GM18508 (cell line): ENCODE results near the gene RASAL1.
"Not testable (repeated sequence)": the region's sequence is repeated elsewhere in the genome, so short reads cannot be mapped to it uniquely, and the experiment has no call there.

Experiments used
- ATAC-seq: cut with Tn5 transposase; IDR thresholded peaks from one replicate; pipeline ENCODE4 v1.9.1; 2021; ENCODE audit warnings: moderate number of reproducible peaks; ENCODE audit not compliant: insufficient read depth, unreplicated experiment

RASAL1 gene

DNA sequence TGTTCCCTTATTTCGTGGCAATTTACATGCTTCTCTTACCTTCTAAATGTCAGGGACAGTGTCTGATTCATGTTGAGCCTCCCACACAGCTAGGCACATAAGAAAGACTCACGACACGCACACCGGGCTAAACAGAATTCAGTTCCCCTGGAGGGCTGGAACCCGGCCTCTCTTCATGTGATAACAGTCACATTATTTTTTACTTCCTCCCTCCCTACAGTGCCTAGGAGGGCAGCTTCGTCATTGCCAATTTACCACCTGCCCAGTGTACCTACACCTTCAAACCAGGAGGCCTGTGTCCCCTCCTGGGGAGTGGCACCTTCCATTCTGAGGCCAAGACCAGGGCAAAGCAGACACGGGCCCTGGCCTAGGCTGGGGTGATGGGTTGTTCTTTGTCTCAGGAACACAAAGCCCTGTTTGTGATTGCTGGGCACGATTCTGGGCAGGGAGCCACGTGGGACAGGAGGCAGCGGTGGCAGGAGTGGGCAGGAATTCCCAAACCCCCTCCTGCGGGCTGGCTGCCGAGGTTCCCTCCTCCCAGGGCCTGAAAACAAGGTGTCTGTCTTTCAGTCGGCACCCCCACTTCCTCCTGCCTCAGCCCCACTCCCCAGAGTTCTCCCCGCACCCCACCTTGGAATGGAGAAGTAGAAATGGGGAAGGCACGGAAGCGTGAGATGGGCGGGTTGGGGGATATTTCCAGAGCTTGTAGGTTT is 6.8 kb upstream of the RASAL1 start:
- ATAC-seq: no peak

DNA sequence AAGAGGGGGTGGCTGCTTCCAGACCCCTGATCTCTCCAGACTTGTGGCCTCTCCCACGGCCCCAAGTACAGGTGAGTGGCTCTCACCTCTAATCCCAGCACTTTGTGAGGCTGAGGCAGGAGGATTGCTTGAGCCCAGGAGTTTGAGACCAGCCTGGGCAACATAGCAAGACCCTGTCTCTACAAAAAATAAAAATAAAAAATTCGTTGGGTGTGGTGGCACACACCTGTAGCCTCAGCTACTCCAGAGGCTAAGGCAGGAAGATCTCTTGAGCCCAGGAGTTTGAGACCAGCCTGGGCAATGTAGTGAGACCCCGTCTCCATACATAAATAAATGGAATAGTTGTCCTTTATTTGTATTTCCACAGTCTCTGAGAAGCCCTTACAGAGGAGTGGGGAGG is 6.2 kb upstream of the RASAL1 start:
- not testable (repeated sequence) for ATAC-seq

DNA sequence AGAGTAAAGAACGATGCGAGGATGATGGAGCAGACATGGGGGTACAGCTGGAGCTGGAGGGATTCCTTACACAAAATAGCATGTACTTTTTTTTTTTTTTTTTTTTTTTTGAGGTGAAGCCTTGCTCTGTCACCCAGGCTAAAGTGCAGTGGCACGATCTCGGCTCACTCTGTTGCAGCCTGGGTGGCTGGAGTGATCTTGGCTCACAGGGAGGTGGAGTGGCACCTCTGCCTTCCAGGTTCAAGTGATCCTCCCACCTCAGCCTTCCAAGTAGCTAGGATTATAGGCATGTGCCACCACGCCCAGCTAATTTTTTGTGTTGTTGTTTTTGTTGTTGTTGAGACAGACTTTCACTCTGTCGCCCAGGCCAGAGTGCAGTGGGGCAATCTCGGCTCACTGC is 5.1 kb upstream of the RASAL1 start:
- no peak for ATAC-seq

DNA sequence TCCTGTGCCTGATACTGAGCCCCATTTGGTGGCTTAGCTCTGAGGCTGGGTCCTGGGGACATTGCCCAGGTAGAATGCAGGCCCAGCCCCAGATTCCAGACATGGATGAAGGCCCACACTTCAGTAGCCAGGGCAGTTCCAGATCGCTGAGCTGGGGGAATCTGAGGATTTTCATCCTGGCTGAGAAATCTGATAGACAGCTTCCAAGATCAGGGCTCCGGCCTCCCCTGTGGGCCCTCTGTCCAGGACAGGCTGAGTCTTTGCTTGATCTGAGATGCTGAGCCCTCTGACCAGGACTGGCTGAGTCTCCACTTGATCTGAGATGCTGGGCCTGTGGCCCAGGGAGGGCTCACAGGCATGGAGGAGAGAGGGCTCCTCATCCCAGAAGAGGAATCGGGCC is 3.3 kb upstream of the RASAL1 start:
- no peak for ATAC-seq

DNA sequence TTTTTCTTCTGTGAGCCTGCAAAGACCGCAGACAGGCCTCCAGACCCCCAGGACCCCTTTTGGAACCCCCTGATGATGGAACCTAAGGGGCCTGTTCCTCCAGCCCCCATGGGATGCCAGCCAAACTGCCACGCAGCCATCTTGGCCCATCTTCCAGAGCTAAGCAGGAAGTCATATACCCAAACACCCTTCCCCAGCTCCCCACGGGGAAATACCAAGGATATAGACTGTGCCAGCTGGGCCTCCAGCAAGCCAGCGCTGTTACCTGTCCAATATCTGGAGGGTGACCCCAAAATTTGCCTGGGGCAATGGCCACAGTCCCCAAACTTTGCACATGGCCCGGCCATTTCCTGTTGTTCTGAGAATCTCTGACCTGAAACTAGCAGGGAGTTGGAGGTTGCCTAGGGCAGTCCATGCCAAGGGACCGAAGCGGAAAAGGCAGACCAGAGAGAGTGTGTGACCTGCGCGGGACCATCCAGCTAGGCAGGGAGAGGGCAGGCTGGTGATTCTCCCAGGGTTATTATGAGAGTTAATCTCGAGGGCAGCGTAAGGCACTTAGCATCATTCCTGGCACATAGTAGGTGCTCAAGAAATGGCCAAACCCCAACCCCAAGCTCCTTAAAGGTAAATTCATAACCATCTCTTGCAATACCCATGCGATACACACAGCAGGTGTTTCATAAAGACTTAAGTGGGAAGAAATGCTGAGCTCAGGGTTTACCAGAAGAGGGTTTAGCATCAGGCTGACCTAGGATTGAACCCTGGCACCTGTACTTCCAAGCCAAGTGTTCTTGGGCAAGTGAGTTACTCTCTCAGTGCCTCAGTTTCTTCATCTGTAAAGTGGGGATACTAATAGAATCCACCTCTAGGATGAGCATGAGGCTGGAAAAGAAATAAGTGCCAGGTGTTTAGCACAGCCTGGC is 2.6 kb upstream of the RASAL1 start:
- no peak for ATAC-seq

DNA sequence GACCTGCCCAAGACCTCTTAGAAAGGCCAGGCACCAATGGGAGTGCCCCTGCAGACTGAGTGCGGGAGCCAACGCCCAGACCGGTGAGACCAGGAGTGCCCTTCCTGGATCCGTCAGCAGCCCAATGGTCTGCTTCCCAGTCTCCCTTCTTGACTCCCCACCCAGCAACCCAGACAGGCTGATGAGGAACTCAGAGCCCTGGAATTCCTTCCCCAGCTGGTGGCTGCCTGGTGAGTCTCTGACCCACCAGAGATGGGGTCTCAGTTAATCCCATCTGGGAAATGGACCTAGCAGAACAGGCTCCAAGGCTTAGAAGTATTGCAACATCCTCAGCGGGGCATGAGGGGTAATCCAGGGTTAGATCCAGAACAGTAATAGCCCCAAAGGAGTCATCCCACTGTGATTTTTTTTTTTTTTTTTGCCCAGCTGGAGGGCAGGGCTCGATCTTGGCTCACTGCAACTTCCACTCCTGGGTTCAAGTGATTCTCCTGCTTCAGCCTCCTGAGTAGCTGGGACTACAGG is 1.5 kb upstream of the RASAL1 start:
- ATAC-seq: no peak

DNA sequence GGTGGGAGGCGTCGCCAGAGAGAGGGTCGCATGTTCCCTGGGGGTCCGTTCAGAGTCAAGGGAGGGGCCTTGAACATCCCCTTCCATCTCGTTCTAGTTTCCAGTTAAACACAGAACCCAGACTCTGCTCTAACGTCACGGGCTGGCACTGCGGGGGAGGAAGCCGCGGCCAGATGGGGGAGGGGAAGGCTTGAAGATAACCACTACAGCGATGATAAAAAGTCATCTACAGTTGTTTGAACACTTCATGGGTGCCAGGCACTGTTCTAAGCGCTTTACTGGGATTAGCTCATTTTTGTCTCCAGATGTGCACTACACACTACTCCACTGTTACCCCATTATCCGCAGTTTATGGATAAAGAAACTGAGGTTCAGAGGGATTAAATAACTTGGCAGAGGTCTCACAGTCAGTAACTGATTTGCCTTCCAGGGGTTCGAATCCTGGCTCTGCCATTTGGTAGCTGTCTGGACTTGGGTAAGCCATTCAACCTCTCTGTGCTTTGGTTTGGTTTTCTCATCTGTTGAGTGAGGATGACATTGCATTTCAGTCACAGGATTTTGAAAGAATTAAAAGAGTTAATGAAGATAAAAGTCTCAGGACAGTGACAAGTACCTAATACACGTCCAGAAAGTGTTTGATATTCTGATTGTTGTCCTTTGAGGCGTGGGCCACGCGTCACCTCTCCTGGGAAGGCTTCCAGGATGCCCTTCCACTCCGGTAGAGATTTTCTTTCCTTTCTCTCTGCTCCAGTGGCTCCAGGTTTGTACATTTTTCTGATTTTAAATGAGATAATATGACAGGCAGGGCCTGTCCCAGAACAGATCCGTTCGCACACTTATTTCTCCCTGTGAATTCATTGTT is 798 bp upstream of the RASAL1 start:
- ATAC-seq: no peak

DNA sequence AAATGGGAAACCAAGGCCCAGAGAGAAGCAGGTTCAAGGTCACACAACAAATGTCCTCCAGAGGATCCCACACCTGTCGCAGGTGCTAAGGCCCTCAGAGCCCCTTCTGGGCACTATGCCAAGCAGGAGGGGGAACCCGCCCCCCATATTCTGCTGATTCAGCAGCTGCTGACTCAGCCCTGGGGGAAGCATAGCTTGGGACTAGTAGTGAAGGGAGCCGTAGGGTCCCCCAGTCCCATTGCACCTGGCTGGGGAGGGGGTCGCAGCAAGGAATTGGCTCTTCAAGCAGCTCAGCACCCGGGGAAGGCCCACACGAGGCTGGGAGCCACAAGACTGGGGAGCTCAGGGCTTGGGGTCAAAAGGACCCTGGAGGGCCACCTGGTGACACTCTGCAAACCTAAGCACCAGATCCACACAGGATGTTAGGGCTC is 1.0 kb downstream of the RASAL1 start:
- ATAC-seq: no peak

DNA sequence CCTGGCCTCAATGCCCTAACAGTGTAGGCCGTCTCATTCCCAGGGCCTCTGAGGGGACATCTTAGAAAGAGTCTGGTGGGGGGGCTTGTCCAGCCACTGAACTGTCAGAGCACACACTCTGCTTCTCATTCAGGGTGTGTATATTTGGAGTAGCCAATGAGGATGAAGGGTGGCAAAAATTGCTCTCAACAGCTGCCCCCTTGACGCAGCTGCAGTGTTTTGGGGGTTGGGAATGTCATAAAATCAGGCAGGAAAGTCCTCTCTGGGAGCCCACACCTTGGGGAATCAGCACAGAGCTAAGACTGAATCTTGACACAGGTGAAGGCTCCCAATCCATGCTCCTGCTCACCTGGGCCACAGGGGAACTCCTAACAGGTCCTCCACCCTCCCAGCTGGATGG is 1.5 kb downstream of the RASAL1 start:
- ATAC-seq: no peak

DNA sequence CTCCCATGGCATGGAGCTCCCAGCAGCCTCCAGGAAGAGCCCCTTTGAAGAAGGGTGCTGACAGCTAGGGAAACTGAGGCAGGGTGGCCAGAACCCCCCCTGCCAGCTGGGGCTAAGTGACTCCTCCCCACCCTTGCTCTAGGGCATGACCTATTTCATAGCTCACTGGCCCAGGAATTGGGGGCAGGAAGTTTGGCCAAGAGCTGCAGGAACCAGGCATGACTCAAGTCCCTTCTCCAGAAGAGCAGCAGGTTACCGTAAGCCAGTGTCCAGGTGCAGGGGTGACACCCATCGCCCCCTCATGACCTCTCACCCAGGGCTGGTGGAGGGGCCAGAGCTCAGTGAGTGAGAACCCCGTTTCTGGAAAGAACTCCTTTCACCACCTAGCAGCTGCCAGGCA is 1.9 kb downstream of the RASAL1 start:
- no peak for ATAC-seq

DNA sequence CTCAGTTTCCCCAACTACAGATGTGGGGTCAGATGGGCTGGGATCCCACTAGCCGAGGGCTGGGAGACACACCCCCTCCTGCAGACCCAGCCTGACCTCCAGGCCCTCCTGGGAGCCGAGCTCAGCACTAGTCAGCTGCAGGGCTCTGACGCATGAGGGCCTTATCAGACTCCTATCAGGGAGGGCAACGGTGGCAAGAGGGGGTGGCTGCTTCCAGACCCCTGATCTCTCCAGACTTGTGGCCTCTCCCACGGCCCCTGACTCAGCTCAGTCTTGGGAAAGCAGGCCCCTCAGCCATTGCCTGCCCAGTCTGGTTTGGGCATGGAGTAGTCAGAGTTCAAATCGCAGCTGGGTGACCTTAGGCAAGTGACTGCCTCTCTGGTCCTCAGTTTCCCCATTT is 2.5 kb downstream of the RASAL1 start:
- no peak for ATAC-seq

DNA sequence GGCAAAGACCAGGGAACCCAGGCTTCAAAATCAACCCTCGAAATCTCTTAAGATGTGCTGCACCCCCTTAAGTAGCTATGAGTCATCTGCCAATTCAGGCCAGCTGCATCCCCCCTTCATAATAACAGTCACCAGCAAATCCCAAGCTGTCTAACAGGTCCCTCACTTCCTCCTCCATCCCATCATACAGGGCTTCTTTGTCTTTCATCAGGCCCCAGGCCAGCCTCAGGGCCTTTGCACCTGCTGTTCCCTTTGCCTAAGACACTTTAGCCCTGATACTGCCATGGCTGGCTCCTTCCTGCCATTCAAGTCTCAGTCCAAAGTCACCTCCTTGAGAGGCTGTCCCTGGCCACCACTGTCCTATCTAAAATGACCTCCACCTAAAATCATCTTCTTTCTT is 4.0 kb downstream of the RASAL1 start:
- no peak for ATAC-seq

DNA sequence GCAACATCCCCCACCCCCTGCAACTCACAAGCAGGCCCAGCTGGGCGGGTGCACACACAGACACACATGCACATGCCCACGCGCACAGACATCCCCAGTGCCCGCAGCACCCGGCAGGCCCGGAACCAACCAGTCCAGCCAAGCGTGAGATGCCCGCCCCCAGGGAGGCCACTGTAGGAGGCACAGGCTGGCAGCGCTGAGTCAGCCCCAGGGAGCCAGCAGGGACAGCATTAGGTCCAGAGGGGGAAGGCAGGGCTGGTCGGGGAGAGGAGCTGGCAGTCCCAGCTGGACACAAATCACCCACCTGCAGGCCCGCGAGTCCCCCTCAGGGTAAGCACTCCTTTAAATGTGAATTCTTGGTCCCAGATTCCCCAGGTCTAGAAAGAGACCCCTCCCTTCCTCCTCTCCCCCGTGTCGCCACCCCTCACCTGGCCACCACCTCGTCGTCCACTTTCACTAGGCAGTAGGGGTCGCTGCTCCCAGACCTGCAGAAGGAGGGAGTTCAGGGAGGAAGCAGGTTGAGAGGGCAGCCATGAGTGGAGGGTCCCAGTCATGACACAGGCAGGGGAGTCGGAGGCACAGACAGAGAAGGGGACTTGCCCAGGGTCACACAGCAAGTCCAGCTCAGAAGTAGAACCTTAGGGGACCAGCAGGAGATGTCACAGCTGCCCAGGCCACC is 5.0 kb downstream of the RASAL1 start:
- no peak for ATAC-seq

DNA sequence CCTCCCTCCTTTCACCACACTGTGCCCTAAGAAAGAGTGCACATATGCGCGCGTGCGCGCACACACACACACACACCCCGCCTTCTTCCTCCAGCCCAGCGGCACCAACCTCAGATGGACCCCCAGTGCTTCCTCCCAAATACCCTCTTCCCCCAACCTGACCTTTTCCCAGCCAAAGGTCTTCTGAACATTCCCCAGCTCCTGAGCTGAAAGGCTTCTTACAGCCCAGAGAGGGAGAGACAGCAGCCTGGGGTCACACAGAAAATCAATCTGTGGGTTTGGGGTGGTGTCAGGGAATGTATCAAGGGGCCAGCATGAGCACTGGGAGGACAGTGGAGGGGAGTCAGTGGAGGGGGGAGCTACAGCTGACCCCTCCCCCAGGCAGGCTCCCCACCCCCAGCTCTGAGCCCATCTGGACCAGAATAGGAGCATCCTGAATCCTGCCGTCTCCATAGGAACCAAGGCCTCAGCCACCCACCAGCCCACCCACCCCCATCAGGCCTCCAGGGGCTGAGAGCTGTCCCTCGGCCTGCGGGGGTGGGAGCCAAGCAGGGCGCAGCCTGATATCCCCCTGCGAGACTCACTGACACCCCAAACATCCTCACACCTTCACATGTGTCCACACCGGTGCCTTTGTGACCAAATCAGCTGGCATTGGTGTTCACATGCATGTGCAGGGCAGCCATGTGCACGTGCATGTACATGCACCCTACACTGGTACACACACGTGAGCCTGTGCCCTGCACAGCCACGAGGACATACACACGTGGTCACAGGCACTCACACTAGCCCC is 5.7 kb downstream of the RASAL1 start:
- no peak for ATAC-seq

DNA sequence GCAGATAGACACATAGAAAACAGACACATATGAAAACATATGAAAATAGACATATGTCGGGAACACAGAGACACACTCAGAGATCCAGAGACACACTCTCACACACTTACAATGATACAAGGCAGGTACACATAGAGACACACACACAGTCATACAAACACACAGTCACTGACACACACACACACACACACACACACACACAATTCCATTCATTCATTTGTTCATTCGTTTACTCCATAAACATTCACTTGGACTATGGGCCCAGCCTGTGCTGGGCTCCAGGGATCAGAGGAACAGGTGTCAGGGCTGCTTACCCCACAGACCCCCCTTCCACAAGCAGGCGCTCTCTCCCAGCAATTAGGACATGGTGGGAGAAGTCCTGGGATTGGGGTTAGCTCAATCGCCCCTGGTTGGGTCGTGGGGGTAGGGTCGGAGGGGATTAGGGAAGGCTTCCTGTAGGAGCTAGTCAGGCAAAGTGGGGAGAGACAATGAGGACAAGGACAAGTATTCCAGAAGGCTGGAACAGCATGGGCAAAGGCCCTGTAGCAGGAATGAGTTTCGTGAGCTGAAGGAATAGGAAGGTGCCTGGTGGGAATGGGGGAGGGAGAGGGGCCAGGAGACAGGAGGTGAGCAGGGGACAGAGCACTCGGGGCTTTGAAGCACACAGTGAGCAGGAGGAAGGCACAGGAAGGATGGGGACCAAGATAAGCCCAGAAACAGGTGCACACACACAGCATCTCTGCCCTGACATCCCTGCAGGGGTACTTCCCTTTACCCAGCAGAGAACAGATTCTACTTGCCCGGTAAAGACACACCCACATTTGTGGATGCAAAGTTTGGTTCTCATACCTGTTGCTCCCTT is 6.5 kb downstream of the RASAL1 start:
- no peak for ATAC-seq

DNA sequence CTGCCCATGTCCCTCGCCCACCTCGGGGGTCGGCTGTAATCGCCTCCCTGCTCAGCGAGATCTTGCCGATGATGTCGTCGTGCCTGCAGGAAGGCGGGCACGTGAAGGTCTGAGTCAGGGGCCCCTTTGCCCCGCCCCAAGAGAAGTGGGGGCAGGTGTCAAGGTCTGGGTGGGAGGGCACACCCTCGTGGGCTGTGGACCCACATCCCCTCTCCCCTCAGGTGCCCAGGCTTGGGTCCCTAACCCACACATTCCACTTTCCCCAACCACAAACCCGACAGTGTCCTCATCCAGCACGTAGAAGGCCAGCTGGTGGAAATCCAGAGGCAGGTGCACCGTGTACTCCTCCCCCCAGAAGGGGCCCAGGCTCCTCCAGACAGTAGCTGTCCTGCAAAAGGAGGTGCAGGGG is 7.8 kb downstream of the RASAL1 start:
- no peak for ATAC-seq

DNA sequence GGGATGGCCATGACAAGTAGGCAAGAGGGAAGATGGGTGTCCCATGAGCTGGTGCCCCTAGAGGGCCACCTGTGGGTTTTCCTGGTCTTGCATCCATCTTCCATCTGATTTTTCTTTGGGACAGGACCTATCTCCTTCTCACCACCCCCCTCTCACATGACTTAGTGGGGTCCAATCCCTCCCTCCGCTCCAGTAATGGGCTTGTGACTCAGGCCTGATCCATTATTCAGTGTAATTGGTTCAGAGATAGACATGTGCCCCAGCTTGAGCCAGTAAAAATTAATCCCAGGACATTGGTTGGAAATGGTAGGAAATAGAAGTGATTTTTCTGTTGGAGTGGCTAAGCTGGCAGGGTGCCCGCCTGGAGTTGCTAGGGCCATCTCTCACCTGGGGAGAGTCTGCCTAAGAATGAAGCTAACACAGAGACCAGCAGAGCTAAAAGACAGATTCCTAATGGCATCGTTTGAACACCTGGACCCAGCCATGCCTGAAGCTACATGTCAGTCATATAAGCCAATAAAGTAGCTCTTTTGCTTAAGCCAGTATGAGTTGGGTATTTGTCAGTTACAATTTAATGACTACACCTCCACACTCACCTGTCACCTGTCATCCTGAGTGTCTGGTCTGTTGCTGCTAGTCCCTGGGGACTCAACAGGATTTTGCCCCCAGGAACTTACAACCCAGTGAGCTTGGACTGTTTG is 14.7 kb downstream of the RASAL1 start:
- ATAC-seq: no peak
